ENCODE data around the gene TMEM100. TPM values are rescaled to one million over a fixed set of nuclear protein-coding genes. Genes with fewer than 3 reads are reported as not detected.

The TMEM100 gene
- polyA plus RNA-seq, 3 donors: not detected

GRCh38 chr17:55723488-55723848 lies 804 bp upstream of the TMEM100 start:
- no peaks in the 10 kb centered on the region for H3K4me1 ChIP-seq (ENCODE audit: control insufficient read depth in 1 of 2, insufficient read depth in 2 of 2, low read length in 2 of 2)
- H3K9ac ChIP-seq (ENCODE audit: insufficient read depth, low read length, poor library complexity, severe bottlenecking): no peak overlapping the region
- no peak overlapping the region for H3K4me2 ChIP-seq (replicated peaks; ENCODE audit: extremely low read depth, low read length, poor library complexity, severe bottlenecking)
- H3K27ac Mint-ChIP-seq: no peak overlapping the region
- peaks cover 0 to 2% (median 0%) of the 10 kb centered on the region in 7 donors for H3K9me3 Mint-ChIP-seq
- peaks cover 20 to 23% of the 10 kb centered on the region in 2 donors for H3K27me3 ChIP-seq (ENCODE audit: control insufficient read depth in 2 of 2, insufficient read depth in 2 of 2, low read length in 2 of 2)
- H3K9me3 ChIP-seq (replicated peaks in 1 of 2; ENCODE audit: control insufficient read depth in 1 of 2, insufficient read depth in 1 of 2, low read length in 2 of 2): no peaks in the 10 kb centered on the region
- no peak overlapping the region for H3K4me3 ChIP-seq (replicated peaks in 1 of 3; ENCODE audit: low read depth in 2 of 3, low read length in 3 of 3)
- H3K36me3 ChIP-seq (replicated peaks in 1 of 2; ENCODE audit: control insufficient read depth in 1 of 2, insufficient read depth in 2 of 2, low read length in 2 of 2): no peaks in the 10 kb centered on the region
- TF ChIP-seq, protein P1, sequence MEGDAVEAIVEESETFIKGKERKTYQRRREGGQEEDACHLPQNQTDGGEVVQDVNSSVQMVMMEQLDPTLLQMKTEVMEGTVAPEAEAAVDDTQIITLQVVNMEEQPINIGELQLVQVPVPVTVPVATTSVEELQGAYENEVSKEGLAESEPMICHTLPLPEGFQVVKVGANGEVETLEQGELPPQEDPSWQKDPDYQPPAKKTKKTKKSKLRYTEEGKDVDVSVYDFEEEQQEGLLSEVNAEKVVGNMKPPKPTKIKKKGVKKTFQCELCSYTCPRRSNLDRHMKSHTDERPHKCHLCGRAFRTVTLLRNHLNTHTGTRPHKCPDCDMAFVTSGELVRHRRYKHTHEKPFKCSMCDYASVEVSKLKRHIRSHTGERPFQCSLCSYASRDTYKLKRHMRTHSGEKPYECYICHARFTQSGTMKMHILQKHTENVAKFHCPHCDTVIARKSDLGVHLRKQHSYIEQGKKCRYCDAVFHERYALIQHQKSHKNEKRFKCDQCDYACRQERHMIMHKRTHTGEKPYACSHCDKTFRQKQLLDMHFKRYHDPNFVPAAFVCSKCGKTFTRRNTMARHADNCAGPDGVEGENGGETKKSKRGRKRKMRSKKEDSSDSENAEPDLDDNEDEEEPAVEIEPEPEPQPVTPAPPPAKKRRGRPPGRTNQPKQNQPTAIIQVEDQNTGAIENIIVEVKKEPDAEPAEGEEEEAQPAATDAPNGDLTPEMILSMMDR (IDR thresholded peaks at IDR 0.05): no peak
- peaks cover 5% of the 10 kb centered on the region for H3K4me1 Mint-ChIP-seq
- no peaks in the 10 kb centered on the region for H3K79me2 ChIP-seq (ENCODE audit: insufficient read depth, low read length)
- intact Hi-C loops (cut with micrococcal nuclease): no loop called here
- DNase-seq: no peak
- no peaks in the 10 kb centered on the region for H4K20me1 ChIP-seq (ENCODE audit: insufficient read depth, low read length)
- H3K27me3 Mint-ChIP-seq (ENCODE audit: low read depth in 3 of 3): peaks cover 13 to 29% (median 29%) of the 10 kb centered on the region in 3 donors
- H3K27ac ChIP-seq (ENCODE audit: low read depth in 1 of 2, low read length in 2 of 2): no peak overlapping the region
- no peaks in the 10 kb centered on the region for H3K36me3 Mint-ChIP-seq
- no peak overlapping the region for H3K4me3 Mint-ChIP-seq
- H2AFZ ChIP-seq (ENCODE audit: insufficient read depth, low read depth, low read length, poor library complexity, severe bottlenecking): no peak overlapping the region

- H3K36me3 ChIP-seq (replicated peaks in 1 of 2; ENCODE audit: control insufficient read depth in 1 of 2, insufficient read depth in 2 of 2, low read length in 2 of 2): no peaks in the 10 kb centered on the region
- H3K27ac ChIP-seq (ENCODE audit: low read depth in 1 of 2, low read length in 2 of 2): no peak overlapping the region
- no peaks in the 10 kb centered on the region for H3K36me3 Mint-ChIP-seq
- H3K27me3 Mint-ChIP-seq (ENCODE audit: low read depth in 3 of 3): peaks cover 12 to 29% (median 29%) of the 10 kb centered on the region in 3 donors
- no peak for DNase-seq
- no peak overlapping the region for H3K4me2 ChIP-seq (replicated peaks; ENCODE audit: extremely low read depth, low read length, poor library complexity, severe bottlenecking)
- no peak overlapping the region for H3K27ac Mint-ChIP-seq
- H3K9ac ChIP-seq (ENCODE audit: insufficient read depth, low read length, poor library complexity, severe bottlenecking): no peak overlapping the region
- H4K20me1 ChIP-seq (ENCODE audit: insufficient read depth, low read length): no peaks in the 10 kb centered on the region
- peaks cover 0 to 2% (median 0%) of the 10 kb centered on the region in 7 donors for H3K9me3 Mint-ChIP-seq
- H3K4me1 Mint-ChIP-seq: peaks cover 5% of the 10 kb centered on the region
- H3K79me2 ChIP-seq (ENCODE audit: insufficient read depth, low read length): no peaks in the 10 kb centered on the region
- H3K9me3 ChIP-seq (replicated peaks in 1 of 2; ENCODE audit: control insufficient read depth in 1 of 2, insufficient read depth in 1 of 2, low read length in 2 of 2): no peaks in the 10 kb centered on the region
- H3K4me1 ChIP-seq (ENCODE audit: control insufficient read depth in 1 of 2, insufficient read depth in 2 of 2, low read length in 2 of 2): no peaks in the 10 kb centered on the region
- no peak overlapping the region for H3K4me3 ChIP-seq (replicated peaks in 1 of 3; ENCODE audit: low read depth in 2 of 3, low read length in 3 of 3)
- intact Hi-C loops (cut with micrococcal nuclease): no loop called here
- TF ChIP-seq, protein P1 (IDR thresholded peaks at IDR 0.05): no peak
- WGBS (ENCODE audit: insufficient coverage): 94% methylated on average over 3 of the region's 5 CpGs
- peak overlapping the region in 1 of 2 donors; percentile 2 for H3K4me3 Mint-ChIP-seq
- peaks cover 20 to 23% of the 10 kb centered on the region in 2 donors for H3K27me3 ChIP-seq (ENCODE audit: control insufficient read depth in 2 of 2, insufficient read depth in 2 of 2, low read length in 2 of 2)
- H2AFZ ChIP-seq (ENCODE audit: insufficient read depth, low read depth, low read length, poor library complexity, severe bottlenecking): no peak overlapping the region
Measured at GRCh38 chr17:55722016-55722736, 488 bp downstream of the TMEM100 start.

Data from CD14-positive monocyte (primary cell).